DOHH2 (cell line): ENCODE results near the gene GLIPR1L1.

Experiments used
- EZH2phosphoT487 ChIP-seq: fragments of 200-600 bp; sonication (generic); IDR thresholded peaks from 2 replicates; pipeline ENCODE4 v1.6.1; 2017; ENCODE audit warnings: borderline replicate concordance, mild to moderate bottlenecking, antibody characterized with exemption, low read length, moderate library complexity, mixed read lengths
- TF ChIP-seq, protein P1 (sequence below): fragments of 200-600 bp; sonication (generic); IDR thresholded peaks from one replicate; pipeline ENCODE4 v1.5.1; 2014; ENCODE audit warnings: antibody characterized with exemption, mild to moderate bottlenecking, low read depth, low read length; ENCODE audit not compliant: poor library complexity, severe bottlenecking

DNA sequence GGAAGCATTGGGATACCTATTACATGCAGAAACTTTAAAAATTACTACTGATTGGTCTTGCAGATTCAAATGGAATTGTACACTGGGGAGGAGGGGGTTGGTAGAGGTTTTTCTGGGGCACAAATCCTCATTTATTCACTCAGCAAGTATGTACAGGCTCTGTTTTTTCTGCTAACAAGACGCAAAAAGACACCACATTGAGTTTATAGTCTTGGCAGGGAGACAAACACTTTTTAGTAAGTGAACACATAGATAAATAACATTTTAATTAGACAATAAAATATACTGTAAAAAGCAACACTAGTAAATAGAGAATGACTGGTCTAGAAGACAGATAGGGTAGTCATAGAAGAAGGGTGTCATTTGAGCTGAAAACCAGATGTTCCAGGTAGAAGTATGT lies 80.2 kb downstream of the GLIPR1L1 start:
- TF ChIP-seq, protein P1, sequence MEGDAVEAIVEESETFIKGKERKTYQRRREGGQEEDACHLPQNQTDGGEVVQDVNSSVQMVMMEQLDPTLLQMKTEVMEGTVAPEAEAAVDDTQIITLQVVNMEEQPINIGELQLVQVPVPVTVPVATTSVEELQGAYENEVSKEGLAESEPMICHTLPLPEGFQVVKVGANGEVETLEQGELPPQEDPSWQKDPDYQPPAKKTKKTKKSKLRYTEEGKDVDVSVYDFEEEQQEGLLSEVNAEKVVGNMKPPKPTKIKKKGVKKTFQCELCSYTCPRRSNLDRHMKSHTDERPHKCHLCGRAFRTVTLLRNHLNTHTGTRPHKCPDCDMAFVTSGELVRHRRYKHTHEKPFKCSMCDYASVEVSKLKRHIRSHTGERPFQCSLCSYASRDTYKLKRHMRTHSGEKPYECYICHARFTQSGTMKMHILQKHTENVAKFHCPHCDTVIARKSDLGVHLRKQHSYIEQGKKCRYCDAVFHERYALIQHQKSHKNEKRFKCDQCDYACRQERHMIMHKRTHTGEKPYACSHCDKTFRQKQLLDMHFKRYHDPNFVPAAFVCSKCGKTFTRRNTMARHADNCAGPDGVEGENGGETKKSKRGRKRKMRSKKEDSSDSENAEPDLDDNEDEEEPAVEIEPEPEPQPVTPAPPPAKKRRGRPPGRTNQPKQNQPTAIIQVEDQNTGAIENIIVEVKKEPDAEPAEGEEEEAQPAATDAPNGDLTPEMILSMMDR: no peak
- TF ChIP-seq EZH2phosphoT487: no peak
